ENCODE results near the gene NPHP4.
A peak's percentile ranks its signal among the peaks of the same experiment; 100 is the strongest.

Gene NPHP4

GRCh38 chr1:6003568-6004411 is 11.6 kb upstream of the NPHP4 start:
- DNase-seq (ENCODE audit: low read depth), result no peak

- DNase-seq (ENCODE audit: low read depth), result no peak
These were observed 10.7 kb upstream of the NPHP4 start for GRCh38 chr1:6002714-6003501.

- no peak for DNase-seq (ENCODE audit: low read depth)
These were observed 9.9 kb upstream of the NPHP4 start for GRCh38 chr1:6001992-6002576.

DNA sequence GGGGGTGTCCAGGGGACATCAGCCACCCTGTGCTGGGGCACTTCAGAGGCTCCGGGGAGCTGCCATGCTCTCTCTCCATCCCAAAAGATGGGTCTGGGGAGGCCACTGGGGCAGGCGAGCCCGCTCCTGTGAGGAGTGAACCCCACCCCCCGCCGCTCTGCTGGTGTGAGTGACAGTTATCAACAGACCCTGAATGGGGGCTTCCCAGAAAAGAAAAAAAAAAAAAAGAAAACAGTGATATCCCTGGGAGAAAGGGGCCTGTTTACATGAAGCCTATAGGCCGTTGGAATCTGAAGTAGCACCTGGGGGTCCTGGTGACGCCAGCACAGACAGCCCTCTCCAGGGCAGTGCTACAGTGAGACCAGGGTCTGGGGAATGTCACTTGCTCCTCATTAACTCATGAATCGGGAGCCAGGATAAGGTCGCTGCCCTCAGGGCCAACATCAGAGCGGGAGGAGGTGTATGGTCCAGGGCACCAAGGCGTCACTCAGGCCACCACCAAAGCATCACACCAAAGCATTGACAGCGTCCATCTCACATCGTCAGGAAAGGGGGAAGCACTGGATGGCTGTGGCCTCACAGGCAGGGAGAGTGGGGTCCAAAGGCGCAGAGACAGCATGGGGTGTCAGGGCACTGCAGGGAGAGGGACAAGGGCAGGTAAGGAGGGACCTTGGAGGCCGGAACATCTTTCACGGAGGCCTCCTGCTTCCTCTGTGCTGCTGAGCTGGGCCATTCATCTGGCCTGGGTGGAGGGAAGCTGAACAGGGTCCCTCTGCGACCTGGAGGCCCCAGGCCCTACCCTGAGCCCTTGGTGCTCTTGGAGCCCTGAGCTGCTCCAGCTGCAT is 8.4 kb upstream of the NPHP4 start:
- DNase-seq (ENCODE audit: low read depth), result no peak

GRCh38 chr1:5999711-6000443 is 7.7 kb upstream of the NPHP4 start:
- DNase-seq (ENCODE audit: low read depth), result no peak

GRCh38 chr1:5998906-5999301 is 6.7 kb upstream of the NPHP4 start:
- no peak for DNase-seq (ENCODE audit: low read depth)

- DNase-seq (ENCODE audit: low read depth), result no peak
These were observed 6.1 kb upstream of the NPHP4 start for GRCh38 chr1:5998051-5998905.

DNA sequence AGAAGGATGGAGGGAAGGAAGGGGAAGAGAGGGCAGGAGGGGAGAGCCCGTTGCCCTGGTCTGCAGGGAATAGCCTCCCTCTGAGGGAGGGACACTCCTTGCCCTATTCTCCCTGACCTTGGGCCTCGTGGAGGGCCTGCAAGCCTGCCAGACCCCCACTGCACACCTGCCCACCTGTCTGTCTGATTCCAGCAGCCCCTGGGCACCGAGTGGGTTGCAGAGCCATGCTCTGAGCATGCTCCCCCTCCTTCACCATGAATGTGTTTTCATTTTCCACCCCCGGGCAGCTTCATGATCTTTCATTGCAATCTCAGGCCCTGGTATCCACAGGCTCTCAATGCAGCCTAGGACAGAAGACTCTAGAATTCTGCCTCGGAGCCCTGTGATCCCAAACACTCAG is 5.1 kb upstream of the NPHP4 start:
- no peak for DNase-seq (ENCODE audit: low read depth)

GRCh38 chr1:5996641-5997270 is 4.5 kb upstream of the NPHP4 start:
- DNase-seq (ENCODE audit: low read depth), result no peak

DNA sequence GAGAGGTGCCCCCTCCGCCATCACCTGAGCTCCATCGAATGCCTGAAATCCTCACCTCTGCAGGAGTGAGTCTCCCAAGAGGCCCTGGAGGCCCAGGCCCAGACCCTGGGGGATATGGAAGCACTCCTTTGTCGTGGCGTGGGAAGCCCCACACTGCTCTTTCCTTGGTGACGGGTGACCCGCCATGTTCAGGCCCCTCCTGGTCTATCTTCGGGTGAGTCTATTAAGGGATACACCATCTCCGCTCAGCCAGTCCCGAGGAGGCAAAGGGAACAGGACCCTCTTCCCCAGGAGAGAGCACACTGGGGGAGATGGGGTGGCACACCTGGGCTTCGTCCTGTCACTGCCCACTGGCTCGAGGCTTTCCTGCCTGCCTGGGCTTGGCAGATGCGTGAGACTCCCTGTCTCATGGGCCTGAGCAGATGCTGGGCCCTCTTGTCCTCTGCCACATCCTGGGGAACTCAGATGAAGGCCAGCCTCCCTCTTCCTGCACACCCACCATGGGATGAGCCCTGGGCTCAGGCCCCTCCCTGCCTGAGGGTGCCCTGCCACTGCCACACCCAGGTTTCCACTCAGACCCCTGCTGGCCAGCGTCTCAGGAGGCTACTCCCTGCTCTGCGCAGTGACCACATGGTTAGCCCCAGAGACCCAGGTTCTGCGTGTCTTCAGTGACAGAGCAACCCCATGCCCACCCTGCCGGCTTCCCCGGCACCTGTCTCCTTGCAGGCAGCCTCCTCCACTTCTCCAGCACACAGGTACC is 3.8 kb upstream of the NPHP4 start:
- DNase-seq (ENCODE audit: low read depth), result no peak

DNA sequence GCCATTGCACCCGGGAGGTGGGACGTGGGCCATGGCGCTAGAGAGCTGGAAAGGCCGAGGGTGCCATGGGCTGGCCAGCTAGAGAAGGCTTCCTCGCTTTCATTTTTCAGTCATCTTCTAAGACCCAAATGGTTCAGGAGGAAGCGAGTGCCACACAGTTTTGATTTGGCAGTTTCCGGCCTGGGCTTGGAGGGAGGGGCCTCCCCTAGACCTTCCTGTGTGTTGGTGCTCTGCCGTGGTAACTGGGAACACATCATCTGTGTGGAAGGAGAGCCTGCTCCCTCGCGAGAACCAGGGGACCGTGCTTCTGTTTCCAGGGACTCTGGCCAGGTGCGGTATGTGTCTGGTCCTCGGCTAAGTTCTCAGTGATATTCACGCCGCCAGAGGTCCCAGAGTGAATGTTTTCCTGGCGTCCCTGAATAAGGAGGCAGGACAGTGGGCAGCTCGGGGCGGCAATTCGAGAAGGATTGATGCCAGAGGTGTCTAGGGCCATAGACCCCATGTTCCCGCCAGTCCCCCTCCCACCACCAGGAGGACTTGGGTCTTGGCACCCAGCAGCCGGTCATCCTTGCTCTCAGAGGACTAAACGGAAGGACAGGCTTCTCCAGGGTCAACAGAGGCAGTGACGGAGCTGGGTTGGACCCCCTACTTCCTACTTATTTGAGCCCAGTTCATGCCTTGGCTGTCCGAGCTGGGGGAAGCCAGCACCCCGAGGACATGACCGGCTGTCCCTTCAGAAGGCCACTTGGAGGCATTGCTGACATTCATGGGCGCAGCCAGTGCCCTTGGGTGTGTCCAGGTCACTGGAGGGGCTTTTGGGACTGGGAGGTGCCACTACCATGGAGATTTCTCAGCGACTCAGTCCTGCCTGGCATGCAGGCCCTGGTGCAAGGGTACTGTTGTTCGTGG is 2.7 kb upstream of the NPHP4 start:
- peak; percentile 47 for DNase-seq (ENCODE audit: low read depth)

- DNase-seq (ENCODE audit: low read depth), result no peak
These were observed 1.6 kb upstream of the NPHP4 start for GRCh38 chr1:5993556-5994491.

- no peak for DNase-seq (ENCODE audit: low read depth)
These were observed 760 bp upstream of the NPHP4 start for GRCh38 chr1:5992814-5993555.

DNA sequence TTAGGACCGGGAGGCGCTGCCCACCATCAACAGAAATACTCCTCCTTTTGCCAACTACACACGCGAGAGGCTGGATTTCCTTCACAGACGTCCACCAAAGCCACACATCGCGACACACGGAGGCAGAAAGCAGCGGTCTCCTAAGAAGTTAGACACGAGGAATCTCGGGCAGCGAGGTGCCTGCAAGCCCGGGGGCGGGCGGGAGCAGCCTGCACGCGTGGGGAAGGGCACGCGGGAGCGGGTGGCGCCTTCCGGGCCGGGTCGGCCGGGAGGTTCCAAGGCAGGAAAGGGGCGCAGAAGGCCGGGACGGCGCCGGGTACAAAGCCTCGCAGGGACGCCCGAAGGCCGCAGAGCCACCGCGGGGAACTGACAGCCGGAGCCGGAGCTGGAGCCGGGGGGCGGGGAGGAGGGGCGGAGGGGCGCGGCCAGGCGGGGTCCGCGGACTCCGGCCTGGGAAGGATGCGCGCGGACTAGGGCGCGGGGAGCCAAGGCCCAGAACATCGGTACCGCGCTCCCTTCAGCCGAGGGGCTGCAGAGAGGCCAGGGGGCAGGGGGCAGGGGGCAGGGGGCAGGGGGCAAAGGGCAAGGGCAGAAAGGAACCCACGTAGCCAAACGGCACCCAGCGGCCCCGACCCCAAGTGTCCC is 722 bp downstream of the NPHP4 start:
- no peak for DNase-seq (ENCODE audit: low read depth)

DNA sequence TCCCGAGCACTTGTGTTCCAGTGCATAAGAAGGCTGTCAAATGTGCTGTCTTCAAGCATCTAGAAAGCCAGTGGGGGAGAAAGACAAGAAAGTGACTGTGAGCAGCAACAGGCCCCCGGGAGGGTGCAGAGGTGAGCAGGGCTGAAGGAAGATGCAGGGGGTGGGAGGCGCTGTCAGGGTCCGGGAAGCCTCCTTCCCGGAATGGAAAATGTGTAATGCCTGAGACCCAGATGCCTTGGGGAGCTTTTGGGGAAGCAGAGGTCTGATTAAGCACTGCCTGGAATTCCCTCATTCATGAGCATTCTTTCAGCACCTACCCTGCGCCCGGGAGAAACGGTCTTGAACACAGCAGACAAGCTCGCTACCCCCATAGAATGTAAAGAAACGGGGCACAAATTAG is 1.3 kb downstream of the NPHP4 start:
- DNase-seq (ENCODE audit: low read depth), result no peak
